Activated naive CD4-positive, alpha-beta T cell treated with anti-CD3 and anti-CD28 coated beads, Interleukin-2, amount 50 U/mL, for 24 hours (primary cell): ENCODE results near the gene HEATR5A.
"Not testable (repeated sequence)": the region's sequence is repeated elsewhere in the genome, so short reads cannot be mapped to it uniquely, and the experiment has no call there.

Experiments used
- H3K27ac Mint-ChIP-seq: one replicate; pipeline ENCODE4 v1.8.0; 2021; ENCODE audit warnings: mild to moderate bottlenecking, mixed read lengths
- H3K27me3 Mint-ChIP-seq: one replicate; pipeline ENCODE4 v1.8.0; 2021; ENCODE audit warnings: mixed read lengths
- H3K36me3 Mint-ChIP-seq: one replicate; pipeline ENCODE4 v1.8.0; 2021; ENCODE audit warnings: mixed read lengths
- H3K4me1 Mint-ChIP-seq: one replicate; pipeline ENCODE4 v1.8.0; 2021; ENCODE audit warnings: mixed read lengths
- H3K4me3 Mint-ChIP-seq: one replicate; pipeline ENCODE4 v1.8.0; 2021; ENCODE audit warnings: mild to moderate bottlenecking, mixed read lengths
- H3K9me3 Mint-ChIP-seq: one replicate; pipeline ENCODE4 v1.8.0; 2021; ENCODE audit warnings: mixed read lengths

The HEATR5A gene

GRCh38 chr14:31420319-31421111 is at the start of gene HEATR5A:
HEATR5A (minus strand) TSS chr14:31420550; CDS start chr14:31402975, 17,575 bp downstream.
- Mint-ChIP-seq H3K4me1 (peaks cover 19% of the 10 kb centered on the region), H3K4me3 (peak within 1 kb of the TSS; percentile 95), H3K36me3 (no peaks in the 10 kb centered on the region), H3K27ac (peak within 1 kb of the TSS; percentile 95), H3K9me3 (no peaks in the 10 kb centered on the region), H3K27me3 (no peaks in the 10 kb centered on the region)

GRCh38 chr14:31466554-31466953 is 46.2 kb upstream of the HEATR5A start:
- Mint-ChIP-seq H3K9me3 (no peaks in the 10 kb centered on the region), H3K4me1 (no peaks in the 10 kb centered on the region), H3K36me3 (no peaks in the 10 kb centered on the region), H3K27me3 (no peaks in the 10 kb centered on the region), H3K4me3 (no peak overlapping the region), H3K27ac (no peak overlapping the region)

GRCh38 chr14:31465111-31465510 is 44.8 kb upstream of the HEATR5A start:
- H3K4me1 Mint-ChIP-seq = no peaks in the 10 kb centered on the region
- H3K27me3 Mint-ChIP-seq = no peaks in the 10 kb centered on the region
- H3K27ac Mint-ChIP-seq = no peak overlapping the region
- no peaks in the 10 kb centered on the region for H3K36me3 Mint-ChIP-seq
- H3K4me3 Mint-ChIP-seq = no peak overlapping the region
- no peaks in the 10 kb centered on the region for H3K9me3 Mint-ChIP-seq

GRCh38 chr14:31462450-31462849 is 42.1 kb upstream of the HEATR5A start:
- H3K4me1 Mint-ChIP-seq = peaks cover 13% of the 10 kb centered on the region
- H3K36me3 Mint-ChIP-seq, H3K27ac Mint-ChIP-seq, H3K9me3 Mint-ChIP-seq, H3K4me3 Mint-ChIP-seq, H3K27me3 Mint-ChIP-seq: not testable (repeated sequence)

- Mint-ChIP-seq H3K4me1 (peaks cover 18% of the 10 kb centered on the region), H3K36me3 (no peaks in the 10 kb centered on the region), H3K27ac (no peak overlapping the region), H3K4me3 (no peak overlapping the region), H3K27me3 (no peaks in the 10 kb centered on the region), H3K9me3 (no peaks in the 10 kb centered on the region)
Measured at GRCh38 chr14:31461545-31461944, 41.2 kb upstream of the HEATR5A start.

- Mint-ChIP-seq H3K9me3 (no peaks in the 10 kb centered on the region), H3K4me3 (peak overlapping the region; percentile 96), H3K4me1 (peaks cover 41% of the 10 kb centered on the region), H3K36me3 (no peaks in the 10 kb centered on the region), H3K27ac (peak overlapping the region; percentile 96), H3K27me3 (no peaks in the 10 kb centered on the region)
Measured at GRCh38 chr14:31457665-31458659, 37.6 kb upstream of the HEATR5A start.

GRCh38 chr14:31456841-31457664 is 36.7 kb upstream of the HEATR5A start, which contains the start of gene DTD2:
DTD2 (minus strand) TSS chr14:31457506; CDS start chr14:31457393, 113 bp downstream.
- peak within 1 kb of the TSS; percentile 96 for H3K4me3 Mint-ChIP-seq
- H3K27ac Mint-ChIP-seq = peak within 1 kb of the TSS; percentile 96
- peaks cover 41% of the 10 kb centered on the region for H3K4me1 Mint-ChIP-seq
- H3K36me3 Mint-ChIP-seq = peaks cover 3% of the 10 kb centered on the region
- no peaks in the 10 kb centered on the region for H3K27me3 Mint-ChIP-seq
- H3K9me3 Mint-ChIP-seq = no peaks in the 10 kb centered on the region

- peaks cover 17% of the 10 kb centered on the region for H3K36me3 Mint-ChIP-seq
- H3K9me3 Mint-ChIP-seq = no peaks in the 10 kb centered on the region
- no peak overlapping the region for H3K27ac Mint-ChIP-seq
- H3K27me3 Mint-ChIP-seq = no peaks in the 10 kb centered on the region
- H3K4me1 Mint-ChIP-seq = peaks cover 12% of the 10 kb centered on the region
- H3K4me3 Mint-ChIP-seq = no peak overlapping the region
Measured at GRCh38 chr14:31449971-31450610, 29.7 kb upstream of the HEATR5A start.

GRCh38 chr14:31449136-31449535 is 28.8 kb upstream of the HEATR5A start:
- Mint-ChIP-seq H3K9me3 (no peaks in the 10 kb centered on the region), H3K4me1 (peaks cover 8% of the 10 kb centered on the region), H3K4me3 (no peak overlapping the region), H3K36me3 (peaks cover 18% of the 10 kb centered on the region), H3K27me3 (no peaks in the 10 kb centered on the region), H3K27ac (no peak overlapping the region)

- no peaks in the 10 kb centered on the region for H3K27me3 Mint-ChIP-seq
- H3K4me1 Mint-ChIP-seq = no peaks in the 10 kb centered on the region
- no peak overlapping the region for H3K4me3 Mint-ChIP-seq
- H3K27ac Mint-ChIP-seq = no peak overlapping the region
- no peaks in the 10 kb centered on the region for H3K9me3 Mint-ChIP-seq
- peaks cover 13% of the 10 kb centered on the region for H3K36me3 Mint-ChIP-seq
Measured at GRCh38 chr14:31445703-31446102, 25.4 kb upstream of the HEATR5A start.

GRCh38 chr14:31442284-31442683 is 21.9 kb upstream of the HEATR5A start:
- Mint-ChIP-seq H3K27ac (no peak overlapping the region), H3K27me3 (no peaks in the 10 kb centered on the region), H3K4me1 (no peaks in the 10 kb centered on the region), H3K36me3 (peaks cover 16% of the 10 kb centered on the region), H3K9me3 (no peaks in the 10 kb centered on the region), H3K4me3 (no peak overlapping the region)

GRCh38 chr14:31441273-31442111 is 21.1 kb upstream of the HEATR5A start:
- H3K36me3 Mint-ChIP-seq = peaks cover 16% of the 10 kb centered on the region
- H3K9me3 Mint-ChIP-seq = no peaks in the 10 kb centered on the region
- no peak overlapping the region for H3K4me3 Mint-ChIP-seq
- no peak overlapping the region for H3K27ac Mint-ChIP-seq
- H3K4me1 Mint-ChIP-seq = no peaks in the 10 kb centered on the region
- no peaks in the 10 kb centered on the region for H3K27me3 Mint-ChIP-seq

GRCh38 chr14:31440280-31440679 is 19.9 kb upstream of the HEATR5A start:
- Mint-ChIP-seq H3K4me3 (no peak overlapping the region), H3K27ac (no peak overlapping the region), H3K27me3 (no peaks in the 10 kb centered on the region), H3K9me3 (no peaks in the 10 kb centered on the region), H3K36me3 (peaks cover 13% of the 10 kb centered on the region), H3K4me1 (no peaks in the 10 kb centered on the region)

- Mint-ChIP-seq H3K4me3 (no peak overlapping the region), H3K9me3 (no peaks in the 10 kb centered on the region), H3K27ac (no peak overlapping the region), H3K4me1 (no peaks in the 10 kb centered on the region), H3K27me3 (no peaks in the 10 kb centered on the region), H3K36me3 (peaks cover 13% of the 10 kb centered on the region)
Measured at GRCh38 chr14:31439561-31439960, 19.2 kb upstream of the HEATR5A start.
